IMR-90 (cell line): ENCODE measurements around the gene DGAT2. TPM values are rescaled to one million over a fixed set of nuclear protein-coding genes. Genes with fewer than 3 reads are reported as not detected.
A peak's percentile ranks its signal among the peaks of the same experiment; 100 is the strongest.

Experiments used
- ATAC-seq: fragments of 200-7000 bp; cut with Tn5 transposase; 2 replicates; pipeline ENCODE4 v1.9.1; 2020; ENCODE audit warnings: low read depth, mild to moderate bottlenecking, moderate library complexity
- BruUV-seq: library from RNA; stranded (reverse); fragments of 400-500 nt; replicated peaks from 2 replicates; lab custom pipeline; 2021; lab: Mats Ljungman, UMichigan
- CTCF ChIA-PET: fragments of 300-600 bp; formaldehyde crosslinking; extraction: SDS; loops from one replicate; lab custom pipeline; 2021; ENCODE audit warnings: antibody characterized with exemption; lab: Yijun Ruan, JAX
- POLR2A ChIA-PET: fragments of 300-600 bp; sonication (Branson Sonifier 250); formaldehyde crosslinking; loops from one replicate; lab custom pipeline; 2022; ENCODE audit warnings: antibody characterized with exemption; ENCODE audit not compliant: unreplicated experiment; lab: Charles Lee
- DNase-seq: peaks from one replicate; pipeline ENCODE4 v3.0.0; 2013
- H2AFZ ChIP-seq: replicated peaks from 2 replicates; pipeline ENCODE3; 2013; ENCODE audit warnings: low read length, mild to moderate bottlenecking; ENCODE audit not compliant: poor library complexity
- H2AK5ac ChIP-seq: 2 replicates; pipeline ENCODE4 v1.6.1; 2013; ENCODE audit warnings: low read depth, low read length, inconsistent platforms
- H2AK9ac ChIP-seq: replicated peaks from 2 replicates; pipeline ENCODE3; 2013; ENCODE audit warnings: mild to moderate bottlenecking, low read depth, low read length, moderate library complexity; ENCODE audit not compliant: poor library complexity
- H2BK120ac ChIP-seq: 2 replicates; pipeline ENCODE4 v1.6.1; 2013; ENCODE audit warnings: low read depth, low read length, inconsistent platforms
- H2BK15ac ChIP-seq: 3 replicates; pipeline ENCODE4 v1.6.1; 2013; ENCODE audit warnings: low read depth, low read length, inconsistent platforms
- H2BK20ac ChIP-seq: 2 replicates; pipeline ENCODE4 v1.6.1; 2013; ENCODE audit warnings: low read depth, mild to moderate bottlenecking, inconsistent platforms, low read length, moderate library complexity
- H2BK5ac ChIP-seq: 2 replicates; pipeline ENCODE4 v1.6.1; 2013; ENCODE audit warnings: mild to moderate bottlenecking, low read depth, low read length, inconsistent platforms; ENCODE audit not compliant: poor library complexity, severe bottlenecking
- H3K14ac ChIP-seq: replicated peaks from 2 replicates; pipeline ENCODE4 v1.6.1; 2013; ENCODE audit warnings: low read depth, low read length, inconsistent platforms
- H3K18ac ChIP-seq: 2 replicates; pipeline ENCODE4 v1.6.1; 2013; ENCODE audit warnings: low read depth, low read length, control low read depth
- H3K23ac ChIP-seq: 2 replicates; pipeline ENCODE4 v1.6.1; 2013; ENCODE audit warnings: low read depth, low read length, inconsistent platforms
- H3K27ac ChIP-seq: 2 replicates; pipeline ENCODE4 v1.5.1; 2013; ENCODE audit warnings: mild to moderate bottlenecking, control low read depth, low read length; ENCODE audit not compliant: insufficient read depth
- H3K27me3 ChIP-seq: 2 replicates; pipeline ENCODE4 v1.6.1; 2013; ENCODE audit warnings: low read length; ENCODE audit not compliant: control insufficient read depth, insufficient read depth
- H3K36me3 ChIP-seq: 2 replicates; pipeline ENCODE4 v1.6.1; 2013; ENCODE audit warnings: low read length, mixed read lengths; ENCODE audit not compliant: control insufficient read depth, insufficient read depth
- H3K4ac ChIP-seq: 2 replicates; pipeline ENCODE4 v1.6.1; 2013; ENCODE audit warnings: low read depth, low read length, inconsistent platforms
- H3K4me1 ChIP-seq: 2 replicates; pipeline ENCODE4 v1.6.1; 2013; ENCODE audit warnings: low read length, mixed read lengths; ENCODE audit not compliant: control insufficient read depth, insufficient read depth
- H3K4me2 ChIP-seq: 2 replicates; pipeline ENCODE4 v1.6.1; 2013; ENCODE audit warnings: low read depth, mild to moderate bottlenecking, control low read depth, low read length, moderate library complexity
- H3K4me3 ChIP-seq: 2 replicates; pipeline ENCODE4 v1.5.1; 2013; ENCODE audit warnings: low read depth, mild to moderate bottlenecking, control low read depth, low read length, moderate library complexity; ENCODE audit not compliant: insufficient read depth
- H3K56ac ChIP-seq: 2 replicates; pipeline ENCODE4 v1.6.1; 2013; ENCODE audit warnings: low read length, inconsistent platforms; ENCODE audit not compliant: insufficient read depth; ENCODE audit errors: extremely low read depth
- H3K79me1 ChIP-seq, 2 experiments: 2 replicates each; pipeline ENCODE4 v1.6.1; 2013; ENCODE audit warnings: low read length in 2 of 2, inconsistent platforms in 1 of 2, low read depth in 1 of 2
- H3K9ac ChIP-seq: 2 replicates; pipeline ENCODE4 v1.6.1; 2013; ENCODE audit warnings: low read depth, low read length, control low read depth
- H3K9me1 ChIP-seq: 2 replicates; pipeline ENCODE4 v1.6.1; 2013; ENCODE audit warnings: low read length, inconsistent platforms; ENCODE audit not compliant: insufficient read depth
- H3K9me3 ChIP-seq: 2 replicates; pipeline ENCODE4 v1.6.1; 2013; ENCODE audit warnings: low read length; ENCODE audit not compliant: control insufficient read depth, insufficient read depth
- H4K20me1 ChIP-seq: 2 replicates; pipeline ENCODE4 v1.6.1; 2013; ENCODE audit warnings: low read length, inconsistent platforms; ENCODE audit not compliant: insufficient read depth
- H4K5ac ChIP-seq: 2 replicates; pipeline ENCODE4 v1.6.1; 2013; ENCODE audit warnings: mild to moderate bottlenecking, low read depth, low read length, control low read depth
- H4K8ac ChIP-seq, 2 experiments: 2 replicates each; pipeline ENCODE4 v1.6.1; 2013; ENCODE audit warnings: low read depth in 2 of 2, low read length in 2 of 2, control low read depth in 1 of 2, inconsistent platforms in 1 of 2
- H4K91ac ChIP-seq: 2 replicates; pipeline ENCODE4 v1.6.1; 2013; ENCODE audit warnings: low read depth, low read length, inconsistent platforms; ENCODE audit not compliant: insufficient read depth
- BHLHE40 ChIP-seq: fragments of 150-350 bp; IDR thresholded peaks from 2 replicates; pipeline ENCODE4 v1.6.1; 2016; ENCODE audit warnings: mild to moderate bottlenecking, low read depth, low read length
- CEBPB ChIP-seq: IDR thresholded peaks from 2 replicates; pipeline ENCODE4 v1.6.1; 2012; ENCODE audit warnings: low read depth, low read length, improper control_type of control experiment
- MAFK ChIP-seq: IDR thresholded peaks from 2 replicates; pipeline ENCODE4 v1.6.1; 2012; ENCODE audit warnings: low read depth, low read length, improper control_type of control experiment
- MXI1 ChIP-seq: IDR thresholded peaks from 2 replicates; pipeline ENCODE4 v1.6.1; 2012; ENCODE audit warnings: low read depth, mild to moderate bottlenecking, low read length, moderate library complexity, borderline replicate concordance
- RAD21 ChIP-seq: IDR thresholded peaks from 2 replicates; pipeline ENCODE4 v1.6.1; 2012; ENCODE audit warnings: low read length, improper control_type of control experiment
- SMC3 ChIP-seq: fragments of 150-350 bp; IDR thresholded peaks from 2 replicates; pipeline ENCODE4 v1.6.1; 2016; ENCODE audit warnings: low read depth, mild to moderate bottlenecking, antibody characterized with exemption, low read length, moderate library complexity
- WGBS, 2 experiments: methylation state at CpG; one replicate each; pipeline versions ENCODE4 v1.1.5 to v1.1.7; 2013; ENCODE audit warnings: missing lambda C conversion rate in 2 of 2; ENCODE audit not compliant: insufficient read length in 1 of 2; ENCODE audit errors: extremely low coverage in 2 of 2; 5-methylcytosine and 5-hydroxymethylcytosine counted together
- dilution Hi-C: fragments of 300-500 bp; cut with HindIII; formaldehyde crosslinking; loops from one replicate; pipeline ENCODE4 v1.14.3; 2018; ENCODE audit warnings: low sequenced_read_pairs; ENCODE audit not compliant: unreplicated experiment
- in situ Hi-C: fragments of 300-500 bp; cut with MboI; formaldehyde crosslinking; loops from 3 replicates; pipeline ENCODE4 v1.14.3; 2019; ENCODE audit warnings: low sequenced_read_pairs, inconsistent platforms, mixed read lengths
- intact Hi-C: fragments of 100-400 bp; cut with micrococcal nuclease; formaldehyde crosslinking; loops from 2 replicates; pipeline ENCODE4 v1.10.0; 2022
- polyA plus RNA-seq, 3 experiments: library from polyadenylated mRNA; depleted of rRNA; stranded (reverse); fragments of >200 nt; gene quantifications; 2 replicates each; pipeline ENCODE4 v1.2.3, GENCODE V29; 2012; ENCODE audit warnings: low replicate concordance in 1 of 3
- total RNA-seq: library from RNA; depleted of rRNA; stranded (reverse); fragments of >200 nt; gene quantifications from 2 replicates; pipeline ENCODE4 v1.2.3, GENCODE V29; 2012
- TF ChIP-seq, protein P1 (sequence below): conservative IDR thresholded peaks from 2 replicates; pipeline ENCODE4 v1.5.1; 2012; ENCODE audit warnings: mild to moderate bottlenecking, low read depth, low read length, improper control_type of control experiment
- TF ChIP-seq, protein P2 (sequence below): fragments of 150-350 bp; IDR thresholded peaks from 2 replicates; pipeline ENCODE4 v1.6.1; 2016; ENCODE audit warnings: low read depth, mild to moderate bottlenecking, low read length, moderate library complexity, borderline replicate concordance
- TF ChIP-seq, protein P3 (sequence below): fragments of 150-350 bp; IDR thresholded peaks from 2 replicates; pipeline ENCODE4 v1.6.1; 2017; ENCODE audit warnings: mild to moderate bottlenecking, antibody characterized with exemption, low read length, low read depth

The DGAT2 gene
- total and polyA plus RNA-seq, 2 of the 4 experiments (the other 2 are of a cell fraction) = 2.3 to 2.4 TPM

DNA sequence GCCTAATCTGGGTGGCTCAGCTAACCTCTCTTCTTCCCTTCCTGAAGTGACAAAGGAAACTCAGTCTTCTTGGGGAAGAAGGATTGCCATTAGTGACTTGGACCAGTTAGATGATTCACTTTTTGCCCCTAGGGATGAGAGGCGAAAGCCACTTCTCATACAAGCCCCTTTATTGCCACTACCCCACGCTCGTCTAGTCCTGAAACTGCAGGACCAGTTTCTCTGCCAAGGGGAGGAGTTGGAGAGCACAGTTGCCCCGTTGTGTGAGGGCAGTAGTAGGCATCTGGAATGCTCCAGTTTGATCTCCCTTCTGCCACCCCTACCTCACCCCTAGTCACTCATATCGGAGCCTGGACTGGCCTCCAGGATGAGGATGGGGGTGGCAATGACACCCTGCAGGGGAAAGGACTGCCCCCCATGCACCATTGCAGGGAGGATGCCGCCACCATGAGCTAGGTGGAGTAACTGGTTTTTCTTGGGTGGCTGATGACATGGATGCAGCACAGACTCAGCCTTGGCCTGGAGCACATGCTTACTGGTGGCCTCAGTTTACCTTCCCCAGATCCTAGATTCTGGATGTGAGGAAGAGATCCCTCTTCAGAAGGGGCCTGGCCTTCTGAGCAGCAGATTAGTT is 32.3 kb downstream of the DGAT2 start:
- ATAC-seq (no peak), DNase-seq (no peak)
- TF ChIP-seq, protein P1, sequence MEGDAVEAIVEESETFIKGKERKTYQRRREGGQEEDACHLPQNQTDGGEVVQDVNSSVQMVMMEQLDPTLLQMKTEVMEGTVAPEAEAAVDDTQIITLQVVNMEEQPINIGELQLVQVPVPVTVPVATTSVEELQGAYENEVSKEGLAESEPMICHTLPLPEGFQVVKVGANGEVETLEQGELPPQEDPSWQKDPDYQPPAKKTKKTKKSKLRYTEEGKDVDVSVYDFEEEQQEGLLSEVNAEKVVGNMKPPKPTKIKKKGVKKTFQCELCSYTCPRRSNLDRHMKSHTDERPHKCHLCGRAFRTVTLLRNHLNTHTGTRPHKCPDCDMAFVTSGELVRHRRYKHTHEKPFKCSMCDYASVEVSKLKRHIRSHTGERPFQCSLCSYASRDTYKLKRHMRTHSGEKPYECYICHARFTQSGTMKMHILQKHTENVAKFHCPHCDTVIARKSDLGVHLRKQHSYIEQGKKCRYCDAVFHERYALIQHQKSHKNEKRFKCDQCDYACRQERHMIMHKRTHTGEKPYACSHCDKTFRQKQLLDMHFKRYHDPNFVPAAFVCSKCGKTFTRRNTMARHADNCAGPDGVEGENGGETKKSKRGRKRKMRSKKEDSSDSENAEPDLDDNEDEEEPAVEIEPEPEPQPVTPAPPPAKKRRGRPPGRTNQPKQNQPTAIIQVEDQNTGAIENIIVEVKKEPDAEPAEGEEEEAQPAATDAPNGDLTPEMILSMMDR = no peak
- TF ChIP-seq BHLHE40 = no peak
- TF ChIP-seq, protein P2, sequence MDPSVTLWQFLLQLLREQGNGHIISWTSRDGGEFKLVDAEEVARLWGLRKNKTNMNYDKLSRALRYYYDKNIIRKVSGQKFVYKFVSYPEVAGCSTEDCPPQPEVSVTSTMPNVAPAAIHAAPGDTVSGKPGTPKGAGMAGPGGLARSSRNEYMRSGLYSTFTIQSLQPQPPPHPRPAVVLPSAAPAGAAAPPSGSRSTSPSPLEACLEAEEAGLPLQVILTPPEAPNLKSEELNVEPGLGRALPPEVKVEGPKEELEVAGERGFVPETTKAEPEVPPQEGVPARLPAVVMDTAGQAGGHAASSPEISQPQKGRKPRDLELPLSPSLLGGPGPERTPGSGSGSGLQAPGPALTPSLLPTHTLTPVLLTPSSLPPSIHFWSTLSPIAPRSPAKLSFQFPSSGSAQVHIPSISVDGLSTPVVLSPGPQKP = no peak
- TF ChIP-seq MXI1 = no peak
- TF ChIP-seq MAFK = no peak
- TF ChIP-seq RAD21 = no peak
- TF ChIP-seq, protein P3, sequence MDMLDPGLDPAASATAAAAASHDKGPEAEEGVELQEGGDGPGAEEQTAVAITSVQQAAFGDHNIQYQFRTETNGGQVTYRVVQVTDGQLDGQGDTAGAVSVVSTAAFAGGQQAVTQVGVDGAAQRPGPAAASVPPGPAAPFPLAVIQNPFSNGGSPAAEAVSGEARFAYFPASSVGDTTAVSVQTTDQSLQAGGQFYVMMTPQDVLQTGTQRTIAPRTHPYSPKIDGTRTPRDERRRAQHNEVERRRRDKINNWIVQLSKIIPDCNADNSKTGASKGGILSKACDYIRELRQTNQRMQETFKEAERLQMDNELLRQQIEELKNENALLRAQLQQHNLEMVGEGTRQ = no peak
- no peak for TF ChIP-seq SMC3
- TF ChIP-seq CEBPB = no peak
- H2BK20ac ChIP-seq = no peak overlapping the region
- no peak overlapping the region for H3K18ac ChIP-seq
- no peak overlapping the region for H3K4me2 ChIP-seq
- H2AK9ac ChIP-seq = peak overlapping the region; percentile 73
- H3K4ac ChIP-seq = no peak overlapping the region
- no peak overlapping the region for H3K9ac ChIP-seq
- no peak overlapping the region for H4K91ac ChIP-seq
- H2AK5ac ChIP-seq = no peak overlapping the region
- intact Hi-C loops = loop anchor here (5.0 kb wide), 1 partner anchor 351 kb away; no protein-coding TSS in a partner anchor
- BruUV-seq = no TSS peak
- no CpG with 5 or more reads among the region's 6 CpGs for WGBS, 2 experiments
- H2BK15ac ChIP-seq = no peak overlapping the region
- no peaks in the 10 kb centered on the region for H3K79me1 ChIP-seq
- H3K4me1 ChIP-seq = peaks cover 2% of the 10 kb centered on the region
- no peak overlapping the region for H4K5ac ChIP-seq
- in situ Hi-C loops = loop anchor here (10.0 kb wide), 1 partner anchor 514 kb away; no protein-coding TSS in a partner anchor
- no peaks in the 10 kb centered on the region for H3K27me3 ChIP-seq
- POLR2A ChIA-PET = no interaction called here
- no peak overlapping the region for H2BK5ac ChIP-seq
- no peaks in the 10 kb centered on the region for H3K36me3 ChIP-seq
- 0 out of 2 replicates have a peak, but pooled peaks cover 3% of the 10 kb centered on the region for H3K9me1 ChIP-seq
- no peak overlapping the region for H3K4me3 ChIP-seq
- 0 out of 2 replicates have a peak, but pooled peaks cover 5% of the 10 kb centered on the region for H4K20me1 ChIP-seq
- H3K56ac ChIP-seq = no peak overlapping the region
- CTCF ChIA-PET = no interaction called here
- no peak overlapping the region for H4K8ac ChIP-seq
- dilution Hi-C loops = no loop called here
- no peak overlapping the region for H3K23ac ChIP-seq
- H2AFZ ChIP-seq = peak overlapping the region; percentile 46
- H3K9me3 ChIP-seq = no peaks in the 10 kb centered on the region
- no peak overlapping the region for H3K27ac ChIP-seq
- H2BK120ac ChIP-seq = no peak overlapping the region
- no peak overlapping the region for H3K14ac ChIP-seq
